Panc1 (cell line): ENCODE measurements around the gene ZFAND6. TPM values are rescaled to one million over a fixed set of nuclear protein-coding genes. Genes with fewer than 3 reads are reported as not detected.

Source experiments
- ATAC-seq: fragments of 200-7000 bp; cut with Tn5 transposase; 2 replicates; pipeline ENCODE4 v1.9.1; 2020; ENCODE audit warnings: mild to moderate bottlenecking, moderate library complexity
- BruUV-seq: library from RNA; stranded (reverse); fragments of 400-500 nt; replicated peaks from 2 replicates; lab custom pipeline; 2021; lab: Mats Ljungman, UMichigan
- CTCF ChIA-PET: fragments of 300-600 bp; sonication (Branson Sonifier 250); formaldehyde crosslinking; loops from one replicate; lab custom pipeline; 2022; ENCODE audit warnings: antibody characterized with exemption; lab: Charles Lee
- POLR2A ChIA-PET: fragments of 300-600 bp; sonication (Branson Sonifier 250); formaldehyde crosslinking; loops from one replicate; lab custom pipeline; 2022; ENCODE audit warnings: antibody characterized with exemption; lab: Charles Lee
- DNase-seq: peaks from one replicate; pipeline ENCODE4 v3.0.0-alpha.2; 2010; ENCODE audit warnings: low read depth, low spot score
- H3K27ac ChIP-seq: 2 replicates; pipeline ENCODE4 v1.5.1; 2011; ENCODE audit warnings: mild to moderate bottlenecking, low read length, inconsistent platforms
- H3K27me3 ChIP-seq: fragments of 200-500 bp; sonication (Bioruptor generic); 2 replicates; pipeline ENCODE4 v1.6.0; 2014; ENCODE audit warnings: low read length, inconsistent platforms; ENCODE audit not compliant: control insufficient read depth, insufficient read depth
- H3K36me3 ChIP-seq: fragments of 200-500 bp; sonication (Bioruptor generic); 2 replicates; pipeline ENCODE4 v1.5.1; 2014; ENCODE audit warnings: inconsistent platforms, mild to moderate bottlenecking, low read length, moderate library complexity; ENCODE audit not compliant: control insufficient read depth, insufficient read depth
- H3K4me1 ChIP-seq: 2 replicates; pipeline ENCODE4 v1.5.1; 2011; ENCODE audit warnings: inconsistent platforms, mild to moderate bottlenecking, low read length, moderate library complexity; ENCODE audit not compliant: control insufficient read depth, insufficient read depth
- H3K4me3 ChIP-seq, 2 experiments: 2 replicates each; pipeline ENCODE4 v1.5.1; 2011 to 2012; ENCODE audit warnings: low read depth in 2 of 2, low read length in 2 of 2, mild to moderate bottlenecking in 2 of 2, inconsistent platforms in 1 of 2, moderate library complexity in 1 of 2
- H3K9me3 ChIP-seq: fragments of 200-500 bp; sonication (Bioruptor generic); 2 replicates; pipeline ENCODE4 v1.5.1; 2014; ENCODE audit warnings: low read depth, mild to moderate bottlenecking, inconsistent platforms, low read length, moderate library complexity; ENCODE audit not compliant: control insufficient read depth, insufficient read depth
- CTCF ChIP-seq: fragments of 450-650 bp; IDR thresholded peaks from 2 replicates; pipeline ENCODE4 v1.5.1; 2017; ENCODE audit warnings: mild to moderate bottlenecking
- POLR2AphosphoS5 ChIP-seq: IDR thresholded peaks from 2 replicates; pipeline ENCODE4 v1.6.1; 2012; ENCODE audit warnings: mild to moderate bottlenecking, low read depth, low read length, moderate library complexity
- REST ChIP-seq, 2 experiments: IDR thresholded peaks; 2 replicates each; pipeline ENCODE4 v1.6.1; 2011 to 2012; ENCODE audit warnings: low read depth in 2 of 2, control low read depth in 1 of 2, low read length in 1 of 2, mild to moderate bottlenecking in 1 of 2, moderate library complexity in 1 of 2; ENCODE audit not compliant: insufficient read depth in 1 of 2
- SIN3A ChIP-seq: IDR thresholded peaks from 2 replicates; pipeline ENCODE4 v1.6.1; 2012; ENCODE audit warnings: low read depth, mild to moderate bottlenecking, low read length, moderate library complexity, borderline replicate concordance; ENCODE audit not compliant: insufficient read depth
- TCF7L2 ChIP-seq: IDR thresholded peaks from 2 replicates; pipeline ENCODE4 v1.6.1; 2011; ENCODE audit warnings: mild to moderate bottlenecking, low read depth, low read length, inconsistent platforms
- in situ Hi-C: cut with HindIII; loops from 2 replicates; pipeline ENCODE4 v1.10.0; 2016; ENCODE audit warnings: low sequenced_read_pairs, low pct_unique_long_range_greater_than_20kb
- intact Hi-C: fragments of 100-400 bp; cut with micrococcal nuclease; formaldehyde crosslinking; loops from one replicate; pipeline ENCODE4 v1.10.0; 2022; ENCODE audit not compliant: unreplicated experiment
- total RNA-seq: library from RNA; stranded (reverse); gene quantifications from one replicate; pipeline ENCODE4 v1.2.1, GENCODE V29; 2021; ENCODE audit not compliant: unreplicated experiment

ZFAND6 gene
- total RNA-seq, 1 experiment from 2014 or later: 73.0 TPM

- POLR2A ChIA-PET: no interaction called here
- no peaks in the 10 kb centered on the region for H3K36me3 ChIP-seq
- H3K4me3 ChIP-seq: no peak overlapping the region
- TF ChIP-seq CTCF (no peak), POLR2AphosphoS5 (no peak), TCF7L2 (no peak), SIN3A (no peak), REST (IDR thresholded peaks at IDR 0.05; ENCODE audit: insufficient read depth in 1 of 2, low read depth in 2 of 2, low read length in 1 of 2) (no peak)
- intact Hi-C loops: no loop called here
- no peaks in the 10 kb centered on the region for H3K9me3 ChIP-seq
- BruUV-seq: no TSS peak
- DNase-seq (no peak), ATAC-seq (no peak)
- in situ Hi-C loops: no loop called here
- no peaks in the 10 kb centered on the region for H3K27me3 ChIP-seq
- CTCF ChIA-PET: no interaction called here
- H3K4me1 ChIP-seq: no peaks in the 10 kb centered on the region
- H3K27ac ChIP-seq: no peak overlapping the region
Measured at GRCh38 chr15:80163897-80164296, 104.4 kb downstream of the ZFAND6 start.

GRCh38 chr15:80167936-80168335 lies 108.5 kb downstream of the ZFAND6 start:
- H3K9me3 ChIP-seq: no peaks in the 10 kb centered on the region
- no peaks in the 10 kb centered on the region for H3K4me1 ChIP-seq
- no peak overlapping the region for H3K4me3 ChIP-seq
- no peaks in the 10 kb centered on the region for H3K36me3 ChIP-seq
- TF ChIP-seq POLR2AphosphoS5 (no peak), SIN3A (no peak), REST (IDR thresholded peaks at IDR 0.05; ENCODE audit: insufficient read depth in 1 of 2, low read depth in 2 of 2, low read length in 1 of 2) (no peak), CTCF (no peak), TCF7L2 (no peak)
- no peaks in the 10 kb centered on the region for H3K27me3 ChIP-seq
- ChIA-PET POLR2A (no interaction called here), CTCF (no interaction called here)
- no peak overlapping the region for H3K27ac ChIP-seq
- in situ Hi-C loops (no loop called here), intact Hi-C loops (no loop called here)
- DNase-seq (no peak), ATAC-seq (no peak)
- BruUV-seq: no TSS peak
